Measurements from ENCODE around the gene TNNI3K. TPM values are rescaled to one million over a fixed set of nuclear protein-coding genes. Genes with fewer than 3 reads are reported as not detected.

Gene TNNI3K
- total and polyA plus RNA-seq, 12 donors: 11.7 to 162 (median 95.6) TPM

GRCh38 chr1:74584185-74584584 lies 349.0 kb downstream of the TNNI3K start:
- intact Hi-C loops (cut with DNase I): no loop called here
- Histone ChIP-seq H3K27ac (no peak overlapping the region), H3K4me1 (no peaks in the 10 kb centered on the region), H3K36me3 (no peaks in the 10 kb centered on the region), H3K9me3 (no peaks in the 10 kb centered on the region), H3K4me3 (no peak overlapping the region), H3K27me3 (no peaks in the 10 kb centered on the region)
- WGBS, 2 donors: 68 to 78% methylated on average over 2 of the region's 2 CpGs
- no peak for ATAC-seq
- DNase-seq: no peak
- TF ChIP-seq CTCF (IDR thresholded peaks at IDR 0.05): no peak

GRCh38 chr1:74586253-74586897 lies 351.2 kb downstream of the TNNI3K start:
- H3K27me3 ChIP-seq: no peaks in the 10 kb centered on the region
- H3K4me3 ChIP-seq: peak overlapping the region in 2 of 10 donors; percentile 2
- H3K9me3 ChIP-seq: no peaks in the 10 kb centered on the region
- intact Hi-C loops (cut with DNase I): no loop called here
- H3K36me3 ChIP-seq: no peaks in the 10 kb centered on the region
- no peak for DNase-seq
- WGBS, 2 donors: 83% methylated on average over 4 of the region's 4 CpGs
- no peak for ATAC-seq
- H3K27ac ChIP-seq: no peak overlapping the region
- no peaks in the 10 kb centered on the region for H3K4me1 ChIP-seq
- TF ChIP-seq CTCF (IDR thresholded peaks at IDR 0.05): no peak

- no peak for TF ChIP-seq CTCF (IDR thresholded peaks at IDR 0.05)
- intact Hi-C loops (cut with DNase I): no loop called here
- no peak overlapping the region for H3K27ac ChIP-seq
- H3K4me1 ChIP-seq: no peaks in the 10 kb centered on the region
- 92 to 99% methylated on average over 2 of the region's 2 CpGs for WGBS, 2 donors
- ATAC-seq (no peak), DNase-seq (no peak)
- no peak overlapping the region for H3K4me3 ChIP-seq
- H3K27me3 ChIP-seq: no peaks in the 10 kb centered on the region
- H3K36me3 ChIP-seq: no peaks in the 10 kb centered on the region
- no peaks in the 10 kb centered on the region for H3K9me3 ChIP-seq
Observed at GRCh38 chr1:74587888-74588287, 352.7 kb downstream of the TNNI3K start.

GRCh38 chr1:74590288-74590687 lies 355.1 kb downstream of the TNNI3K start:
- ATAC-seq (no peak), DNase-seq (no peak)
- no peak for TF ChIP-seq CTCF (IDR thresholded peaks at IDR 0.05)
- intact Hi-C loops (cut with DNase I): no loop called here
- 76 to 85% methylated on average over 5 of the region's 5 CpGs for whole genome bisulfite sequencing, 2 donors
- Histone ChIP-seq H3K9me3 (no peaks in the 10 kb centered on the region), H3K27ac (no peak overlapping the region), H3K36me3 (no peaks in the 10 kb centered on the region), H3K4me3 (no peak overlapping the region), H3K27me3 (no peaks in the 10 kb centered on the region), H3K4me1 (no peaks in the 10 kb centered on the region)

Measured in heart right ventricle (tissue), 16 donors.